KOPT-K1 (cell line): ENCODE data around the gene OTOL1.

Experiments
- H3K27ac ChIP-seq: fragments of 200-600 bp; sonication (generic); 2 replicates; pipeline ENCODE4 v1.5.1; 2016; ENCODE audit warnings: antibody characterized with exemption, mild to moderate bottlenecking, low read depth, low read length; ENCODE audit not compliant: poor library complexity, severe bottlenecking
- H3K36me3 ChIP-seq: fragments of 200-600 bp; sonication (generic); 2 replicates; pipeline ENCODE4 v1.5.1; 2017; ENCODE audit warnings: antibody characterized with exemption, mild to moderate bottlenecking, low read length, moderate library complexity; ENCODE audit not compliant: insufficient read depth
- H3K9me3 ChIP-seq: fragments of 200-600 bp; sonication (generic); 2 replicates; pipeline ENCODE4 v1.5.1; 2017; ENCODE audit warnings: antibody characterized with exemption, low read length, mild to moderate bottlenecking; ENCODE audit not compliant: insufficient read depth, poor library complexity, severe bottlenecking

The OTOL1 gene

DNA sequence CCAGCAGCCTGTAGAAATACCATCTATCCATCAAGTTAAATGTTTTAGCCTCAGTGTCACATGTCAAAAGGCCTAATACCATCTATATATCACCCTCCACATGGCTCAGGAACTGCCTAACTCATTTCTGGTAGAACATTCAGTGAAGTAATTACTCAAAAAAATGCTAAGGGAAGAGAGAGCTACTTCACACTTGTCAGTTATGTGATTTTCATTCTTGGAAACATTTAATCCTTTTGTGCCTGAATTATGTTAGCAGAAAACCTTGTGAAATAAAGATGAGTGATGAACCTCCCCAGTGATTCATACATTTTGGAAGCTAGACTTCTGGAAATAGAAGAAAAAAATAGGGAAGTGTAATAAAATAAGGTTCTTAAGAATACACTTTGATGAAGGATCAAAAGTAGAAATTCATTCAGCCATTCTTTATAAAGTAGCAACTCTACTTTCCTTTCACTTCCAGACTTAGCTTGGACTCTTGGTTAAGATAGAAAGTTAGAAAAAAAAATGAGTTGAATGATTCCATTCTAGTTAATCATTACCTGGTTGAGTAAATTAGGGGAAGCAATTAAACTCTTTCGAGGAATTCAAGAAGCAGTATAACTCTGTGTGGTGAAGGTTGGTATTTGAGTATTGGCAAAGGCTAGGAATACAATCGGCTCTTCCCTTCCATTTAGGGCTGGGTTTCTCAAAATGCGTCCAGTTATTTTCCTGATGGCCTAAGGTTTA, 3.6 kb downstream of the OTOL1 start:
- no peak overlapping the region for H3K27ac ChIP-seq
- no peaks in the 10 kb centered on the region for H3K36me3 ChIP-seq
- H3K9me3 ChIP-seq: no peaks in the 10 kb centered on the region

DNA sequence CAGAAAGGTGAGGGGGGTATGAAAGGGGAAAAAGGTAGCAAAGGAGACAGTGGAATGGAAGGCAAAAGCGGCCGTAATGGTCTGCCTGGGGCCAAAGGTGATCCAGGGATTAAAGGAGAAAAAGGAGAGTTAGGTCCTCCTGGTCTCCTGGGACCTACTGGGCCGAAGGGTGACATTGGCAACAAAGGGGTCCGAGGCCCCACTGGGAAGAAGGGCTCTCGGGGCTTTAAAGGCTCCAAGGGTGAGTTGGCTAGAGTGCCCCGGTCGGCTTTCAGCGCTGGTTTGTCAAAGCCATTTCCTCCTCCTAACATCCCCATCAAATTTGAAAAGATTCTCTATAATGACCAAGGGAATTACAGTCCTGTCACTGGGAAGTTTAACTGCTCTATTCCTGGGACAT, 6.7 kb downstream of the OTOL1 start:
- Histone ChIP-seq H3K27ac (no peak overlapping the region), H3K36me3 (no peaks in the 10 kb centered on the region), H3K9me3 (no peaks in the 10 kb centered on the region)

DNA sequence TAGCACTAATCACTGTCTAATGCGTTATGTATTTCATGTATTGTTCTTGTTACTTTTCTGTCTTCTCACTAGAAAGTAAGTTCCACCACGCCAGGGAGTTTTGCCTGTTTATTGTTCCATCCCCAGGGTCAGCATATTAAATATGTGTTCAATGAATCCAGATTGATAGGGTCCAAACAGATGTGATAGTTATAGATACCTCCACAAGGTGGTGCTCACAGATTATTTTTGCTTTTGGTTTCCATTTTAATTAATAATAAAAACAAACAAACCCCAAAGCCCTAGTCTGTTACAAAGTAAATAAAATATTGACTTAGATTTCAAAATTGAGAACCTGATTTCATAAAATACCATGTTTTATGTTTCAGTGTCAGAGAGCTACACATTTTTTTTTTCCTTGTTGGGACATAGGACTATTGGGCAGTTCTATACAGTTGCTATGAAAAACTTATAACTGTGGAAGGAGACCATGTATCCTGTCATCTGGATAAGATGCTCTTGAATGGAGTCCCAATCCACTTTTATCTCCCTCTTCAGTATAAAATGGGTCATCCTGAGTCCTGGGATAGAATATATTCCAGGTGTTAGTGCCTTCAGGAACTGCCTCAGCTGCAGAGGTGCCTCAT, 12.4 kb downstream of the OTOL1 start:
- Histone ChIP-seq H3K27ac (no peak overlapping the region), H3K36me3 (no peaks in the 10 kb centered on the region), H3K9me3 (no peaks in the 10 kb centered on the region)

DNA sequence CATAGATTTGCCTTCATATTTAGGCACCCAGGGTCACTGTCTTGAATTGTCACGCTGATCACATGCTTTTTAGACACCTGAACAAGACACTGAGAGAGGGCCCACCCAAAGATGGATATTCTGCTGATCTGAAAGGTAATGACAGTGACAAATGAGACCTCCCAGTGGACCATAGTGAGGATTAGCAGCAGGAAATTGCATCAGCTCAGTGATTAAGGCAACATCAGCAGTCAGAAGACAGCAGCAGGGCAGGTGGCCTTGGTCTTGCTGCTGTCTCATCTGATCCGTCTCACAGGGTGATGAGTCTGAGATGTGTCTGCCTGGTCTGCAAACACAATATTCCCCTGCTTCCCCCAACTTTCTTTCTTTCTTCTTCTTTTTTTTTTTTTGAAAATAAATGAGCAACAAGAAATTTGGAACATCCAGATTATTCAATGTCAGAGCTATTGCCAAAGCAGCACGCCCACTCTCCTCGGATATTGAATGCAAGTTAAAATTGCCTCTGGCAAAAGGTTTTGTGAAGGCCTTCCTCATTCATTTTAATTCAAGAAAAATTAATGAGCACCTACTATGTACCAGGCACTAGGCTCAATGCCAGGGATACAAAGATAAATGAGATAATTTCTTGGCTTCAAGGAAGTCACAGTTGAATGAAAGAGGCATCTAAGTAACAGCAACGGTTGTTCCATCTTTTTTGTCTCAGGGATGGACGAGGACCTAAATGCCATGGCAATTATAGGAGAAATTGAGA, 14.1 kb downstream of the OTOL1 start:
- H3K9me3 ChIP-seq: no peaks in the 10 kb centered on the region
- H3K27ac ChIP-seq: no peak overlapping the region
- H3K36me3 ChIP-seq: no peaks in the 10 kb centered on the region

DNA sequence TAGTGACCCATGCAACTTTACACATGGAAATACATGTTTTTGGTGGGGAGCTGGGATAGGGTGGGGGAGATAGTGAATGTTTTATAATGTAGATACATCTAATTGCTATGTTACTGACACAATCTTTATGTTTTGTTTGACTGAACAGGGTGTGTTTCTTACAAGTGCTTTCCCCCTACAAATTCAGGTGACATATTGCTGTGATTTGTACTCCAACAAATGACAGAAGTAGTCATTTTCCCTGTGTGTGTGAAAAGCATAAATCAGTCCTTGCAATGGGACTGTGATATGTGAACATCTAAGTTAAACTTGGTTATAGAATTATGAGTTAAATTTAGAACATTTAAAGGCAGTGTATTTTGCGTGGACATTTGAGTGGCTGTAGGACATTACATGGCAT, 27.3 kb downstream of the OTOL1 start:
- Histone ChIP-seq H3K9me3 (no peaks in the 10 kb centered on the region), H3K27ac (no peak overlapping the region), H3K36me3 (no peaks in the 10 kb centered on the region)

DNA sequence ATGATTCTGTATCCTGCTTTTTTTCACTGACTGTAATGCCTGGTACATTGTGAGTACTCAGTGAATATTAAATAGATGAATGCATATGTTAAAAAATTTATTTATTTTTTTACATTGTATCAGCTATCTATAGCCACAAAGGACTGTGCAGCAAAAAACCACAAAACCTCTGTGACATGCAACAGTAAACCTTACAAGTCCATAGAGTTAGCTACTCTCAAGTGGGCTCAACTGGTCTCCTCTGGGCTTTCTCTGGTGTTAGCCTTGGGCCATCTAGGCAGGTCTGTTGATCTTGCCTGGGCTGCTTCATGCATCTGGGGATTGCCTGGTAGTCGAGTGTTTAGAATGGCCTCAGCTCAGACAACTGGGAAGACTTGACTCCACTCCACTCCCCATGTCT, 35.3 kb downstream of the OTOL1 start:
- no peaks in the 10 kb centered on the region for H3K36me3 ChIP-seq
- H3K9me3 ChIP-seq: no peaks in the 10 kb centered on the region
- no peak overlapping the region for H3K27ac ChIP-seq

DNA sequence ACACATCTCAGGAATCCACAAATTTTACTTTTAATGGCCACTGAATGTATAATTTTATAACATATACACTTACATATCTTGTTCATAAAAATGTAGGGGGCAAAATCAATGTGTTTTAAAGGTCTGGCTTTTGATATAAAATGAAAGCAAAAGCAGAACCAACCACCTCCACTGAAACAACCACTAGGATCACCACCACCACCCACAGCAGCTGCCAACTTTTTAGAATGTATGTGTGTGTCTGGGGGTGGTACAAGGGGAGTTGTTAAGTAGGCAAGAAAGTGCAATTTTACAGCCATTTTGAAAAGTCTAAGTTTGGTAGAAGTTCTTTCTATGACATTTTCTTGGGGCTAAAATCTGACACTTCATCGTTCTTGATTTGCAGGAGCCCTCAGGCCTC, 44.0 kb downstream of the OTOL1 start:
- Histone ChIP-seq H3K27ac (no peak overlapping the region), H3K9me3 (no peaks in the 10 kb centered on the region), H3K36me3 (no peaks in the 10 kb centered on the region)

DNA sequence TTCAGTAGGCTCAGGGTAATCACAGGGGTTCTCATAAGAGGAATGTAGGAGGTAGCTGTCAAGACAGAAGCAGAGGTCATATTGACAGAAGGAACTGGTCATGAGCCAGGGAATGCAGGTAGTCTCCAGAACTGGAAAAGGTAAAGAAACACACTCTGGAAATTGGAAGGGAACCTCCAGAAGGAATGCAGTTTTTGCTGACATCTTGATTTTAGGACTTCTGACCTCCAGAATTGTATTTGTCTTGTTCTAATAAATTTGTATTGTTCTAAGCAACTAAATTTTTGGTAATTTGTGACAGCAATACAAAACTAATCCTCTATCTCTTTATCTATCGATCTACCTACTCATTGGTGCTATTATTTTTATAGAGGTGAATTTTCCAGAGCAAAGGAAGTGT, 49.2 kb downstream of the OTOL1 start:
- Histone ChIP-seq H3K9me3 (no peaks in the 10 kb centered on the region), H3K27ac (no peak overlapping the region), H3K36me3 (no peaks in the 10 kb centered on the region)

DNA sequence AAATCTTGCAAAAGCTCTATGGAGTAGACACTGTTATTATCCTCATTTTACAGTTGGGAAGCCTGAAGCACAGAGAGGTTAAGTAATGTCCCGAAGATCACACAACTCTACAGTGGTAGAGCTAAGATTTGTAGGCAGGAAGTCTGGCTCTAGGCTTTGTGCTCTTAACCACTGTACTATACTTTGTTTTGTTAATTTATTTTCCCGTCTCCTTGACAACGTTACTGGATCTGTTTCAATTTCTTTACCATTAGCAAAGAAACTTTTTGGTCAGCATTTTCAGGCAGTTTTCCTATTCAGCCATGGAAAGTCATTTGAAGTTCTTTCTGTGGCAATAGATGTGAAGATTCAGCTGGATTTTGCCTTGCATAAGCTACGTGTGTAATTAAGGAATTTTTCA, 51.7 kb downstream of the OTOL1 start:
- H3K9me3 ChIP-seq: no peaks in the 10 kb centered on the region
- H3K27ac ChIP-seq: no peak overlapping the region
- H3K36me3 ChIP-seq: no peaks in the 10 kb centered on the region

DNA sequence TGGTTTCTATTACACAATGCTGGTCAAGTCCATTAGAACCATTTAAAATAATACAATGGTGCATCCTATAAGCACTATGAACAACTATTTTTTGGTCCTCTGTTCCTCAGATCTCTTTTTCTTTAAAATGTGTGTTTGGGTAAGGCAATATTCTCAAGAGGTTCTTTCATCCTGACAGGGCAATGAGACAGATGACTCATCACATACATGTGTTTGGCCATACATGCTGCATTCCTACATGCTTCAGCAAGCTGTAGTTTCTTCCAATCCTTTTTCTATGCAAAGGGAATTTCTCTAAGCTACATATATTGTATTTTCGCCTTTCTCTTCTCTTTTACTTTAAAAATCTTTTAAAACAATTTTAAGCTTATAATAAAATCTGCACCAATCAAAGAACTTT, 52.7 kb downstream of the OTOL1 start:
- H3K27ac ChIP-seq: no peak overlapping the region
- no peaks in the 10 kb centered on the region for H3K9me3 ChIP-seq
- H3K36me3 ChIP-seq: no peaks in the 10 kb centered on the region

DNA sequence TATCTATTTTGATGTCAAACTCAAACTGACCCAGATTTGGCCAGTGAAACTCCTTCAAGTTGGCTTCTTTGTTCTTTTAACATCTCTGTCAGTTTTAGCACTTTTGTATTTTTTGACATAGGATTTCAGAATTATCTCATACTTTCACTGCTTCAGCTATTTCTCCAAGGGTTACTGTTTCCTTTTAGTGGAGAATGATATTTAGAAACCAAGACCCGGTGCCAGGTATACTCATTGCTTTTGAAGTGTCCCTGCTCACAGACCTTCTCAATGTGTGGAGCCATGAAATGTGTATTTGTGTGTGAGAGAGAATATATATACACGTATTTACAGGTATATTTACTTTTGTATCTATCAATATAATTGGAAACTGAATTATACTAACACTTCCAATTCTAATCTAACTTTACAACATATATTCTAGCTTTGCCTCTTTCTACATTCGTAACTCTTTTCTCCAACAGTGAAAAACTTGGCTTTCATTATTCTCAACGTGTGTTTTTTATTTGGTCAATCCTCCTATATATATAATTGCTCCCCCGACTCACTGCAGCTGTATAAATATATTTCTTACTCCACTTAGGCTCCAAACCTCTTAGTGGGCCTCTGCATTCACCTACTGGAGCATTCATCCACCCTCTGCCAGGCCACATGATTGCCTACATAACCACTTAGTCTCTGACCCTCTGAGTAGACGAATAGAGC, 54.0 kb downstream of the OTOL1 start:
- H3K36me3 ChIP-seq: no peaks in the 10 kb centered on the region

DNA sequence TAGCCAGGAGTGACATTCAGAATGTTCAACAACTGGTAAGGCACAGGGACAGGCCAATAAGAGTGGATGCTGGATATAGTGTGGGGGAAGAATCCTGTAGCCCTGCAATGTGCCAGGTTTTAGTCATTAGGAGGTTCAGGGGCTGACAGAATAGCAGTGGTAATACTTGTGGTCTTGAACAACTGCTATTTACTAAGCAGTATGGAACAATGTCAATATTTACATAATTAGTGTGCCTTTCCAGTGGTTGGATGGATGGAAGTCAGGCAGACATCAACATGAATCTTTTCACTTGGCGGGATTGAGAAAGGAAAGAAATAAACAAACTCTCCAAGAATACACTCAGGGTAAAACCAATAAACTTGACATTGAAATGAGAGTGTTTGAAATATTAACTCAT, 55.1 kb downstream of the OTOL1 start:
- Histone ChIP-seq H3K36me3 (no peaks in the 10 kb centered on the region), H3K27ac (no peak overlapping the region), H3K9me3 (no peaks in the 10 kb centered on the region)

More for the DNA sequence above, 54.0 kb downstream of the OTOL1 start:
- Histone ChIP-seq H3K27ac (no peak overlapping the region), H3K9me3 (no peaks in the 10 kb centered on the region)

DNA sequence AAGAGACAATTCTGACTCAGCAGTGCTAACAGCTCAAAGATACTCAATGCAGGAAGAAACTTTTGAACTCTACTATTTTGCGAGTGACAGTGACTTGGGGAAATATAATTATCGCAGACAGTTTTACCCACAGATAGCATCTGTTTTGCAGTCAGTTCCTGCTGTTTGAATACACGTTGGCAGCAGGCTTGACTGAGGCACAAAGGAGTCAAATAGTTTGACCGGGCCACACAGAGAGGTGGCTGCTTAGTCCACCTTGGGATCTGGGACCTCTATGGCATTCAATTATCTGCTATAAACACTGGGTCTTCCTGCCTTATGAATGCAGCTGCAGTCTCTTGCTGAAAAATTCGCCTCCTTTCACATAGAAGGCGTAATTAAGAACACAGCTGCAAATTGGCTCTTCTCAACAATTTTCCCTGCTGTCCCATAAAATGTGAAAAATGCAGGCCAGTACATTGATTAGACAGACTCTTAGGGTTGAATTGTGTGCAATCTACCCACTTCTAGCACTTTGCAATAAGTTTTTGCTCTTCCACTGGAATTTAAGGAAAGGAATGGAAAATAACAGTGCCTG, 56.5 kb downstream of the OTOL1 start:
- Histone ChIP-seq H3K36me3 (no peaks in the 10 kb centered on the region), H3K9me3 (no peaks in the 10 kb centered on the region), H3K27ac (no peak overlapping the region)
